ENCODE measurements around the gene SDHAF3. TPM values are rescaled to one million over a fixed set of nuclear protein-coding genes. Genes with fewer than 3 reads are reported as not detected.

The SDHAF3 gene
- total and polyA plus RNA-seq, 2 donors (not counting 1 experiment from before 2014, with no cell fraction given) = 7.5 to 20.2 TPM

DNA sequence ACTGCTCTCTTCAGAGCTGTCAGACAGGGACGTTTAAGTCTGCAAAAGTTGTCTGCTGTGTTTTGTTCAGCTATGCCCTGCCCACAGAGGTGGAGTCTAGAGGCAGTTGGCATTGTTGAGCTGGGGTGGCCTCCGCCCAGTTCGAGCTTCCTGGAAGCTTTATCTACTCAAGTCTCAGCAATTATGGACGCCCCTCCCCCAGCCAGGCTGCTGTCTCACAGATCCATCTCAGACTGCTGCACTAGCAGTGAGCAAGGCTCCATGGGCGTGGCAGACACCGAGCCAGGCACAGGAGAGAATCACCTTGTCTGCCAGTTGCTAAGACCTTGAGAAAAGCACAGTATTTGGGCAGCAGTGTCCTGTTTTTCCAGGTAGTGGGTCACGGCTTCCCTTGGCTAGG, 98.1 kb downstream of the SDHAF3 start:
- intact Hi-C loops (cut with micrococcal nuclease) = no loop called here
- Histone ChIP-seq H3K36me3 (replicated peaks in 1 of 2; ENCODE audit: control extremely low read depth in 1 of 2, control insufficient read depth in 1 of 2, extremely low read depth in 1 of 2, insufficient read depth in 2 of 2, low read length in 1 of 2) (no peaks in the 10 kb centered on the region), H4K20me1 (ENCODE audit: control insufficient read depth, insufficient read depth, low read length, poor library complexity, severe bottlenecking) (no peaks in the 10 kb centered on the region), H3K27ac (ENCODE audit: low read length in 2 of 2) (no peak overlapping the region), H3K27me3 (replicated peaks in 1 of 4; ENCODE audit: control extremely low read depth in 1 of 4, control insufficient read depth in 3 of 4, insufficient read depth in 4 of 4, low read length in 3 of 4) (no peaks in the 10 kb centered on the region), H3K4me1 (ENCODE audit: control insufficient read depth in 2 of 2, insufficient read depth in 2 of 2, low read length in 2 of 2) (no peaks in the 10 kb centered on the region), H3K9ac (ENCODE audit: low read length) (no peak overlapping the region), H3K79me2 (ENCODE audit: control insufficient read depth, insufficient read depth, low read length) (no peaks in the 10 kb centered on the region), H2AFZ (ENCODE audit: insufficient read depth, low read depth, low read length, poor library complexity, severe bottlenecking) (no peak overlapping the region), H3K9me3 (ENCODE audit: control extremely low read depth in 1 of 3, control insufficient read depth in 2 of 3, insufficient read depth in 1 of 3, low read length in 2 of 3) (peaks cover 0 to 4% (median 0%) of the 10 kb centered on the region in 3 donors), H3K4me2 (replicated peaks; ENCODE audit: low read depth, low read length, poor library complexity, severe bottlenecking) (no peak overlapping the region), H3K4me3 (ENCODE audit: control extremely low read depth in 1 of 5, extremely low read depth in 1 of 5, insufficient read depth in 1 of 5, low read depth in 2 of 5, low read length in 4 of 5) (no peak overlapping the region)
- DNase-seq = no peak
- H3K4me1 Mint-ChIP-seq = no peaks in the 10 kb centered on the region
- peaks cover 13% of the 10 kb centered on the region for H3K27me3 Mint-ChIP-seq
- no peak overlapping the region for H3K4me3 Mint-ChIP-seq
- TF ChIP-seq EZH2 (IDR thresholded peaks at IDR 0.05; ENCODE audit: borderline replicate concordance, insufficient read depth, low read depth, low read length, poor library complexity, severe bottlenecking) = no peak
- TF ChIP-seq, protein P1, sequence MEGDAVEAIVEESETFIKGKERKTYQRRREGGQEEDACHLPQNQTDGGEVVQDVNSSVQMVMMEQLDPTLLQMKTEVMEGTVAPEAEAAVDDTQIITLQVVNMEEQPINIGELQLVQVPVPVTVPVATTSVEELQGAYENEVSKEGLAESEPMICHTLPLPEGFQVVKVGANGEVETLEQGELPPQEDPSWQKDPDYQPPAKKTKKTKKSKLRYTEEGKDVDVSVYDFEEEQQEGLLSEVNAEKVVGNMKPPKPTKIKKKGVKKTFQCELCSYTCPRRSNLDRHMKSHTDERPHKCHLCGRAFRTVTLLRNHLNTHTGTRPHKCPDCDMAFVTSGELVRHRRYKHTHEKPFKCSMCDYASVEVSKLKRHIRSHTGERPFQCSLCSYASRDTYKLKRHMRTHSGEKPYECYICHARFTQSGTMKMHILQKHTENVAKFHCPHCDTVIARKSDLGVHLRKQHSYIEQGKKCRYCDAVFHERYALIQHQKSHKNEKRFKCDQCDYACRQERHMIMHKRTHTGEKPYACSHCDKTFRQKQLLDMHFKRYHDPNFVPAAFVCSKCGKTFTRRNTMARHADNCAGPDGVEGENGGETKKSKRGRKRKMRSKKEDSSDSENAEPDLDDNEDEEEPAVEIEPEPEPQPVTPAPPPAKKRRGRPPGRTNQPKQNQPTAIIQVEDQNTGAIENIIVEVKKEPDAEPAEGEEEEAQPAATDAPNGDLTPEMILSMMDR (IDR thresholded peaks at IDR 0.05) = no peak
- WGBS (ENCODE audit: insufficient coverage) = 63% methylated on average over 7 of the region's 7 CpGs
- no peak overlapping the region for H3K27ac Mint-ChIP-seq
- ATAC-seq (ENCODE audit: low read depth) = no peak
- CTCF ChIA-PET = no interaction called here
- H3K9me3 Mint-ChIP-seq (ENCODE audit: insufficient read depth) = peaks cover 4% of the 10 kb centered on the region
- POLR2A ChIA-PET = no interaction called here

DNA sequence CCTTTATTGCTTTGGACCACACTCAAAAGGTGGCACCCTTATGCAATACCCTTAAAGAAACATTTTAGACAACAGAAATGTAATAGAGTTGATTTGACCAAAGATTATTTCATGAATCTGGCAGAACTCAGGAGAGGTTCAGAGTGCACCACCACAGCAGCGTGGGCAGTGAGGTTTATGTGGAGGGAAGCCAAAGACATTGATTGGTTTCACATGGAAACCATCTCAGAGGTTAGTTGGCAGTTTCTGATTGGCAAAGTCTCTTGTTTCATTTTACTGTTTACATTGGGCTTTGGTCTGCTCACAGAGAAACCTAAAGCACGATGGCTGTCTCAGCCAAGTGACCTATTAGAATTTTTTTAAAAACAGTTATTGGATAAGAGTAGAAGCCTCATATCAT, 101.3 kb downstream of the SDHAF3 start:
- no peak overlapping the region for H3K27ac Mint-ChIP-seq
- H4K20me1 ChIP-seq (ENCODE audit: control insufficient read depth, insufficient read depth, low read length, poor library complexity, severe bottlenecking) = no peaks in the 10 kb centered on the region
- ChIA-PET CTCF (no interaction called here), POLR2A (no interaction called here)
- peaks cover 4% of the 10 kb centered on the region for H3K9me3 Mint-ChIP-seq (ENCODE audit: insufficient read depth)
- H3K27me3 ChIP-seq (replicated peaks in 1 of 4; ENCODE audit: control extremely low read depth in 1 of 4, control insufficient read depth in 3 of 4, insufficient read depth in 4 of 4, low read length in 3 of 4) = no peaks in the 10 kb centered on the region
- no peak overlapping the region for H3K4me3 ChIP-seq (ENCODE audit: control extremely low read depth in 1 of 5, extremely low read depth in 1 of 5, insufficient read depth in 1 of 5, low read depth in 2 of 5, low read length in 4 of 5)
- no peak overlapping the region for H3K27ac ChIP-seq (ENCODE audit: low read length in 2 of 2)
- no peak overlapping the region for H3K4me2 ChIP-seq (replicated peaks; ENCODE audit: low read depth, low read length, poor library complexity, severe bottlenecking)
- H3K79me2 ChIP-seq (ENCODE audit: control insufficient read depth, insufficient read depth, low read length) = no peaks in the 10 kb centered on the region
- H3K4me1 ChIP-seq (ENCODE audit: control insufficient read depth in 2 of 2, insufficient read depth in 2 of 2, low read length in 2 of 2) = no peaks in the 10 kb centered on the region
- TF ChIP-seq, protein P1 (IDR thresholded peaks at IDR 0.05) = no peak
- no peak for TF ChIP-seq EZH2 (IDR thresholded peaks at IDR 0.05; ENCODE audit: borderline replicate concordance, insufficient read depth, low read depth, low read length, poor library complexity, severe bottlenecking)
- H3K27me3 Mint-ChIP-seq = peaks cover 18% of the 10 kb centered on the region
- ATAC-seq (ENCODE audit: low read depth) (no peak), DNase-seq (no peak)
- H3K9me3 ChIP-seq (ENCODE audit: control extremely low read depth in 1 of 3, control insufficient read depth in 2 of 3, insufficient read depth in 1 of 3, low read length in 2 of 3) = peaks cover 0 to 4% (median 0%) of the 10 kb centered on the region in 3 donors
- no peak overlapping the region for H3K4me3 Mint-ChIP-seq
- no peaks in the 10 kb centered on the region for H3K36me3 ChIP-seq (replicated peaks in 1 of 2; ENCODE audit: control extremely low read depth in 1 of 2, control insufficient read depth in 1 of 2, extremely low read depth in 1 of 2, insufficient read depth in 2 of 2, low read length in 1 of 2)
- intact Hi-C loops (cut with micrococcal nuclease) = no loop called here
- H3K4me1 Mint-ChIP-seq = no peaks in the 10 kb centered on the region
- no peak overlapping the region for H3K9ac ChIP-seq (ENCODE audit: low read length)
- no peak overlapping the region for H2AFZ ChIP-seq (ENCODE audit: insufficient read depth, low read depth, low read length, poor library complexity, severe bottlenecking)
- 0% methylated on average over 1 of the region's 2 CpGs for WGBS (ENCODE audit: insufficient coverage)
